NB4 (cell line): ENCODE measurements around the gene ADGRG6.

Source experiments
- DNase-seq: peaks from one replicate; pipeline ENCODE4 v3.0.0; 2010; ENCODE audit warnings: low read depth
- H3K4me3 ChIP-seq: one replicate; pipeline ENCODE4 v1.5.1; 2011; ENCODE audit warnings: mild to moderate bottlenecking, low read depth, low read length, moderate library complexity
- MAX ChIP-seq: IDR thresholded peaks from 2 replicates; pipeline ENCODE4 v1.6.1; 2011; ENCODE audit warnings: low read depth, low read length
- MYC ChIP-seq: IDR thresholded peaks from 2 replicates; pipeline ENCODE4 v1.6.1; 2011; ENCODE audit warnings: low read depth, low read length
- POLR2A ChIP-seq: IDR thresholded peaks from 2 replicates; pipeline ENCODE4 v1.6.1; 2011; ENCODE audit warnings: mild to moderate bottlenecking; ENCODE audit not compliant: insufficient read length; ENCODE audit errors: extremely low read depth
- TF ChIP-seq, protein P1 (sequence below): IDR thresholded peaks from one replicate; pipeline ENCODE4 v1.5.1; 2012; ENCODE audit warnings: low read depth, low read length

ADGRG6 gene

GRCh38 chr6:142455957-142456589, 154.3 kb downstream of the ADGRG6 start:
- no peak for TF ChIP-seq MYC
- no peak for TF ChIP-seq MAX
- no peak for TF ChIP-seq POLR2A
- TF ChIP-seq, protein P1, sequence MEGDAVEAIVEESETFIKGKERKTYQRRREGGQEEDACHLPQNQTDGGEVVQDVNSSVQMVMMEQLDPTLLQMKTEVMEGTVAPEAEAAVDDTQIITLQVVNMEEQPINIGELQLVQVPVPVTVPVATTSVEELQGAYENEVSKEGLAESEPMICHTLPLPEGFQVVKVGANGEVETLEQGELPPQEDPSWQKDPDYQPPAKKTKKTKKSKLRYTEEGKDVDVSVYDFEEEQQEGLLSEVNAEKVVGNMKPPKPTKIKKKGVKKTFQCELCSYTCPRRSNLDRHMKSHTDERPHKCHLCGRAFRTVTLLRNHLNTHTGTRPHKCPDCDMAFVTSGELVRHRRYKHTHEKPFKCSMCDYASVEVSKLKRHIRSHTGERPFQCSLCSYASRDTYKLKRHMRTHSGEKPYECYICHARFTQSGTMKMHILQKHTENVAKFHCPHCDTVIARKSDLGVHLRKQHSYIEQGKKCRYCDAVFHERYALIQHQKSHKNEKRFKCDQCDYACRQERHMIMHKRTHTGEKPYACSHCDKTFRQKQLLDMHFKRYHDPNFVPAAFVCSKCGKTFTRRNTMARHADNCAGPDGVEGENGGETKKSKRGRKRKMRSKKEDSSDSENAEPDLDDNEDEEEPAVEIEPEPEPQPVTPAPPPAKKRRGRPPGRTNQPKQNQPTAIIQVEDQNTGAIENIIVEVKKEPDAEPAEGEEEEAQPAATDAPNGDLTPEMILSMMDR: no peak
- no peak overlapping the region for H3K4me3 ChIP-seq
- no peak for DNase-seq

DNA sequence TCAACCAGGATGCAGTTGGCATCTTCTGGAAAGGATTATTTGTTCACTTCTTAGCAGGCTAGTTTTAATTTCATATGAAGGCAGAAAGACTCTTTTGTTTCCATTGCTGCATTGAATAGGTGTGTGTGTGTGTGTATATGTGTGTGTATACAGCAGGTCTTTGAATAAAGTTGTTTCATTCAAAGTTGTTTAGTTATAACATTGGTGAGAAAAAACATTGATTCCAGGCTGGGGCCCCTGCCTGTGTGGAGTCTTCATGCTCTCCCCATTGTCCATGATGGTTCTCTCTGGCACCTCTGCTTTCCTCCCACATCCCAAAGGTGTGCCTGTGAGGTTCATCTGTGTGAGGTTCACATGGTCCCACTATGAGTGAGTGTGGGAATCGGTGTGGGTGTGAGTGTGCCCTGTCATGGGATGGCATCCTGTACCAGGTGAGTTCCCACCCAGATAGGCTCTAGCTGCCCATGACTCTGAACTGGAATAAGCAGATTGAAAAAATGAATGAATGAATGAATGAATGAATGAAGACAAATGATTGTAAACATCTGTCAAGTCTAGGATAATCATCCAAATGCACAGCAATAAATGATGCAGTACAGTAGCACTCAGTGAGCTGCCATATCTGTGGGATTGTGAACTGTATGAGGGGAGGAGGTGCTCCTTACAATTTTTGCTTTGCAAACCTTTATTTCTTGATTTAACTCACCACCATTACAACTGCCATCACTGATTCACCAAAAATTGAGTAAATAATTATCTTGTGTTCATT, 156.0 kb downstream of the ADGRG6 start:
- TF ChIP-seq MAX: no peak
- TF ChIP-seq POLR2A: no peak
- TF ChIP-seq, protein P1: no peak
- no peak for TF ChIP-seq MYC
- no peak for DNase-seq
- no peak overlapping the region for H3K4me3 ChIP-seq

- TF ChIP-seq POLR2A (no peak), MAX (no peak), MYC (no peak)
- TF ChIP-seq, protein P1: no peak
- no peak overlapping the region for H3K4me3 ChIP-seq
- DNase-seq: no peak
Measured at GRCh38 chr6:142458836-142459235, 157.0 kb downstream of the ADGRG6 start.

- TF ChIP-seq MYC: no peak
- TF ChIP-seq POLR2A: no peak
- no peak for TF ChIP-seq MAX
- TF ChIP-seq, protein P1: no peak
- no peak for DNase-seq
Measured at GRCh38 chr6:142459271-142459670, 157.5 kb downstream of the ADGRG6 start.

DNA sequence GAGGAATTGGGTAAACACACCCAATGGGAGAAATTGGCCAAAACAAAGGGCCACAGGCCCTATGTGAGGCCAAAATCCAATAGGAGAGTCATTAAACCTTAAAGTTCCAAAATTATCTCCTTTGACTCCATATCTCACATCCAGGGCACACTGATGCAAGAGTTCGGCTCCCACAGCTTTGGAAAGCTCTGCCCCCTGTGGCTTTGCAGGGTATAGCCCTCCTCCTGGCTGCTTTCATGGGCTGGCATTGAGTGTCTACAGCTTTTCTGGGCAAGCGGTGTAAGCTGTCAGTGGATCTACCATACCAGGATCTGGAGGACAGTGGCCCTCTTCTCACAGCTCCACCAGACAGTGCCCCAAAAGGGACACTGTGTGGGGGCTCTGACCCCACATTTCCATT, 160.5 kb downstream of the ADGRG6 start:
- no peak for TF ChIP-seq MAX
- TF ChIP-seq, protein P1: peak; percentile 34
- no peak overlapping the region for H3K4me3 ChIP-seq
- DNase-seq: no peak

More at GRCh38 chr6:142459271-142459670, 157.5 kb downstream of the ADGRG6 start:
- H3K4me3 ChIP-seq: no peak overlapping the region
